H9 (cell line): ENCODE results near the gene UQCC2. TPM values are rescaled to one million over a fixed set of nuclear protein-coding genes. Genes with fewer than 3 reads are reported as not detected.

Source experiments
- DNase-seq: peaks from one replicate; pipeline ENCODE4 v3.0.0-alpha.2; 2017
- H2AFZ ChIP-seq: one replicate; pipeline ENCODE4 v1.6.1; 2013; ENCODE audit warnings: mild to moderate bottlenecking, low read length, control low read depth, moderate library complexity
- H2AK5ac ChIP-seq: 2 replicates; pipeline ENCODE4 v1.6.1; 2013; ENCODE audit warnings: low read length, control low read depth, mixed read lengths; ENCODE audit not compliant: insufficient read length
- H2BK120ac ChIP-seq: one replicate; pipeline ENCODE4 v1.6.1; 2013; ENCODE audit warnings: low read depth, mild to moderate bottlenecking, low read length, control low read depth, inconsistent platforms; ENCODE audit not compliant: poor library complexity, severe bottlenecking
- H2BK12ac ChIP-seq: 2 replicates; pipeline ENCODE4 v1.6.1; 2013; ENCODE audit warnings: low read length, control low read depth, mixed read lengths, low read depth; ENCODE audit not compliant: insufficient read length
- H2BK15ac ChIP-seq: 2 replicates; pipeline ENCODE4 v1.6.1; 2013; ENCODE audit warnings: low read depth, low read length, control low read depth
- H2BK20ac ChIP-seq: one replicate; pipeline ENCODE4 v1.6.1; 2013; ENCODE audit warnings: low read depth, mild to moderate bottlenecking, low read length, control low read depth, inconsistent platforms; ENCODE audit not compliant: poor library complexity, severe bottlenecking
- H2BK5ac ChIP-seq: 2 replicates; pipeline ENCODE4 v1.6.1; 2013; ENCODE audit warnings: low read length, control low read depth, mixed read lengths; ENCODE audit not compliant: insufficient read length
- H3K14ac ChIP-seq: 2 replicates; pipeline ENCODE4 v1.6.1; 2013; ENCODE audit warnings: low read length, control low read depth; ENCODE audit not compliant: insufficient read depth
- H3K18ac ChIP-seq: 2 replicates; pipeline ENCODE4 v1.6.1; 2013; ENCODE audit warnings: low read depth, mild to moderate bottlenecking, mixed read lengths, low read length, control low read depth; ENCODE audit not compliant: insufficient read length
- H3K23ac ChIP-seq: 2 replicates; pipeline ENCODE4 v1.6.1; 2013; ENCODE audit warnings: low read length, control low read depth, mixed read lengths, low read depth; ENCODE audit not compliant: insufficient read length
- H3K23me2 ChIP-seq: 2 replicates; pipeline ENCODE4 v1.6.1; 2013; ENCODE audit warnings: low read depth, mild to moderate bottlenecking, mixed read lengths, low read length, control low read depth; ENCODE audit not compliant: insufficient read length, poor library complexity, severe bottlenecking
- H3K27ac ChIP-seq: 2 replicates; pipeline ENCODE4 v1.5.1; 2013; ENCODE audit warnings: low read length, control low read depth, mixed read lengths, low read depth; ENCODE audit not compliant: insufficient read length
- H3K27me3 ChIP-seq: 2 replicates; pipeline ENCODE4 v1.6.1; 2013; ENCODE audit warnings: low read length, control low read depth, inconsistent platforms; ENCODE audit not compliant: insufficient read depth
- H3K4ac ChIP-seq: 2 replicates; pipeline ENCODE4 v1.6.1; 2013; ENCODE audit warnings: low read depth, mild to moderate bottlenecking, control low read depth, inconsistent platforms, low read length, moderate library complexity
- H3K4me1 ChIP-seq: 2 replicates; pipeline ENCODE4 v1.6.1; 2013; ENCODE audit warnings: low read length, control low read depth, inconsistent platforms; ENCODE audit not compliant: insufficient read depth
- H3K4me2 ChIP-seq: 2 replicates; pipeline ENCODE4 v1.6.1; 2013; ENCODE audit warnings: low read length, control low read depth, mixed read lengths; ENCODE audit not compliant: insufficient read length, insufficient read depth
- H3K56ac ChIP-seq: 2 replicates; pipeline ENCODE4 v1.6.1; 2013; ENCODE audit warnings: low read depth, mild to moderate bottlenecking, mixed read lengths, low read length, control low read depth; ENCODE audit not compliant: insufficient read length
- H3K79me1 ChIP-seq: 2 replicates; pipeline ENCODE4 v1.6.1; 2013; ENCODE audit warnings: low read depth, mild to moderate bottlenecking, moderate library complexity, low read length, control low read depth, inconsistent platforms; ENCODE audit not compliant: insufficient read depth, poor library complexity, severe bottlenecking
- H3K79me2 ChIP-seq: 2 replicates; pipeline ENCODE4 v1.6.1; 2013; ENCODE audit warnings: low read length, control low read depth, inconsistent platforms; ENCODE audit not compliant: insufficient read depth
- H3K9ac ChIP-seq: 2 replicates; pipeline ENCODE4 v1.6.1; 2013; ENCODE audit warnings: low read length, control low read depth, mixed read lengths; ENCODE audit not compliant: insufficient read length; ENCODE audit errors: extremely low read depth
- H3K9me3 ChIP-seq: one replicate; pipeline ENCODE4 v1.6.1; 2013; ENCODE audit warnings: low read depth, low read length, inconsistent platforms; ENCODE audit not compliant: control insufficient read depth
- H3T11ph ChIP-seq: one replicate; pipeline ENCODE4 v1.6.1; 2013; ENCODE audit warnings: mild to moderate bottlenecking, low read length, control low read depth, inconsistent platforms
- H4K20me1 ChIP-seq: one replicate; pipeline ENCODE4 v1.6.1; 2013; ENCODE audit not compliant: control insufficient read depth, insufficient read length, insufficient read depth
- H4K5ac ChIP-seq: 2 replicates; pipeline ENCODE4 v1.6.1; 2013; ENCODE audit warnings: low read depth, mild to moderate bottlenecking, mixed read lengths, low read length, control low read depth; ENCODE audit not compliant: insufficient read length
- H4K8ac ChIP-seq: replicated peaks from 2 replicates; pipeline ENCODE4 v1.6.1; 2013; ENCODE audit warnings: low read length, control low read depth, mixed read lengths, low read depth; ENCODE audit not compliant: insufficient read length
- H4K91ac ChIP-seq: 2 replicates; pipeline ENCODE4 v1.6.1; 2013; ENCODE audit warnings: low read depth, mild to moderate bottlenecking, moderate library complexity, mixed read lengths, low read length, control low read depth; ENCODE audit not compliant: insufficient read length
- H3K27ac Mint-ChIP-seq, 3 experiments: 2 replicates in 2 of 3; 3 replicates in 1 of 3; pipeline ENCODE4 v1.8.0; 2020 to 2021; ENCODE audit warnings: mixed read lengths in 3 of 3, mild to moderate bottlenecking in 1 of 3, moderate library complexity in 1 of 3
- H3K27me3 Mint-ChIP-seq: 2 replicates; pipeline ENCODE4 v1.8.0; 2021; ENCODE audit warnings: low read depth, mild to moderate bottlenecking, moderate library complexity, mixed read lengths
- H3K36me3 Mint-ChIP-seq, 3 experiments: 2 replicates in 2 of 3; 3 replicates in 1 of 3; pipeline ENCODE4 v1.8.0; 2020 to 2021; ENCODE audit warnings: low read depth in 3 of 3, mixed read lengths in 3 of 3; ENCODE audit not compliant: insufficient read depth in 1 of 3
- H3K4me1 Mint-ChIP-seq, 2 experiments: 2 replicates each; pipeline ENCODE4 v1.8.0; 2020; ENCODE audit warnings: mixed read lengths in 2 of 2
- H3K4me3 Mint-ChIP-seq, 2 experiments: 2 replicates in 1 of 2; 3 replicates in 1 of 2; pipeline ENCODE4 v1.8.0; 2020 to 2021; ENCODE audit warnings: mild to moderate bottlenecking in 2 of 2, mixed read lengths in 2 of 2, moderate library complexity in 1 of 2
- H3K9me3 Mint-ChIP-seq, 2 experiments: 2 replicates in 1 of 2; 3 replicates in 1 of 2; pipeline ENCODE4 v1.8.0; 2020; ENCODE audit warnings: mild to moderate bottlenecking in 2 of 2, mixed read lengths in 2 of 2, moderate library complexity in 1 of 2
- WGBS: extraction: QIAGEN DNeasy Blood & Tissue Kit; methylation state at CpG from one replicate; pipeline ENCODE4 v1.1.7; 2013; ENCODE audit warnings: missing lambda C conversion rate, low lambda C conversion rate, mixed read lengths; ENCODE audit not compliant: insufficient read length; ENCODE audit errors: extremely low coverage; 5-methylcytosine and 5-hydroxymethylcytosine counted together
- total RNA-seq: library from RNA; stranded (reverse); gene quantifications from 2 replicates; pipeline ENCODE4 v1.2.1, GENCODE V29; 2021
- TF ChIP-seq, protein P1 (sequence below): fragments of 200-600 bp; sonication (generic); conservative IDR thresholded peaks from 3 replicates; pipeline ENCODE4 v1.8.0; 2021; ENCODE audit warnings: antibody characterized with exemption, mild to moderate bottlenecking

UQCC2 gene
- total RNA-seq, 1 experiment from 2014 or later: 140 TPM

DNA sequence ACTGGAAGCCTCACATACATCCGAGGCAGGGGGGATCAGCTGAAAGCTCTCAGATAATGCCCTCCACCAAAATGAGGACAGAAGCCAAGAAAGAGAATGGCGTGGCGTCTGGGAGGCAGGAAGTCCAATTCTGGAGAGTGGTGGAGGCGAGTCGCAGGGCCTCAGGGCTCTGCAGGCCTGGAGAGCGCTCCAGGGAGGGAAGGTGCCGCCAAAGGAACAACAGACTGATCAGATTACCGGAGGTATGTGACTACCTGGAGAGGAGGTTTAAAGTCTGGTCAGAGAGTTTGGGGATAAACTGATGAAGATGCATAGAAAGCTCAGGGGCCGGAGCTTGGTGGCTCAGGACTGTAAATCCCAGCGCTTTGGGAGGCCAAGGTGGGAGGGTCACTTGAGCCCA lies 46.4 kb upstream of the UQCC2 start:
- no peaks in the 10 kb centered on the region for H3K36me3 Mint-ChIP-seq
- H3K79me1 ChIP-seq: no peaks in the 10 kb centered on the region
- no peak overlapping the region for H4K8ac ChIP-seq
- no peak overlapping the region for H2BK5ac ChIP-seq
- no peak overlapping the region for H2BK120ac ChIP-seq
- H3K27ac ChIP-seq: no peak overlapping the region
- H4K5ac ChIP-seq: no peak overlapping the region
- DNase-seq: no peak
- H3K4me1 ChIP-seq: peaks cover 2% of the 10 kb centered on the region; the same call in 1 of the 2 replicates
- H3K79me2 ChIP-seq: no peaks in the 10 kb centered on the region
- H2AFZ ChIP-seq: no peak overlapping the region
- H3K9me3 Mint-ChIP-seq: no peaks in the 10 kb centered on the region; a peak in 2 of 5 replicates
- no peak overlapping the region for H2AK5ac ChIP-seq
- no peaks in the 10 kb centered on the region for H3K23me2 ChIP-seq
- H2BK20ac ChIP-seq: no peak overlapping the region
- no peak overlapping the region for H4K91ac ChIP-seq
- H3K14ac ChIP-seq: no peak overlapping the region
- TF ChIP-seq, protein P1, sequence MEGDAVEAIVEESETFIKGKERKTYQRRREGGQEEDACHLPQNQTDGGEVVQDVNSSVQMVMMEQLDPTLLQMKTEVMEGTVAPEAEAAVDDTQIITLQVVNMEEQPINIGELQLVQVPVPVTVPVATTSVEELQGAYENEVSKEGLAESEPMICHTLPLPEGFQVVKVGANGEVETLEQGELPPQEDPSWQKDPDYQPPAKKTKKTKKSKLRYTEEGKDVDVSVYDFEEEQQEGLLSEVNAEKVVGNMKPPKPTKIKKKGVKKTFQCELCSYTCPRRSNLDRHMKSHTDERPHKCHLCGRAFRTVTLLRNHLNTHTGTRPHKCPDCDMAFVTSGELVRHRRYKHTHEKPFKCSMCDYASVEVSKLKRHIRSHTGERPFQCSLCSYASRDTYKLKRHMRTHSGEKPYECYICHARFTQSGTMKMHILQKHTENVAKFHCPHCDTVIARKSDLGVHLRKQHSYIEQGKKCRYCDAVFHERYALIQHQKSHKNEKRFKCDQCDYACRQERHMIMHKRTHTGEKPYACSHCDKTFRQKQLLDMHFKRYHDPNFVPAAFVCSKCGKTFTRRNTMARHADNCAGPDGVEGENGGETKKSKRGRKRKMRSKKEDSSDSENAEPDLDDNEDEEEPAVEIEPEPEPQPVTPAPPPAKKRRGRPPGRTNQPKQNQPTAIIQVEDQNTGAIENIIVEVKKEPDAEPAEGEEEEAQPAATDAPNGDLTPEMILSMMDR: no peak
- H3K23ac ChIP-seq: no peak overlapping the region
- H2BK12ac ChIP-seq: no peak overlapping the region
- H3T11ph ChIP-seq: no peak overlapping the region
- H3K9ac ChIP-seq: no peak overlapping the region
- no CpG with 5 or more reads among the region's 10 CpGs for WGBS
- no peak overlapping the region for H3K18ac ChIP-seq
- no peak overlapping the region for H2BK15ac ChIP-seq
- H3K4me2 ChIP-seq: no peak overlapping the region
- no peaks in the 10 kb centered on the region for H4K20me1 ChIP-seq
- H3K4me1 Mint-ChIP-seq: peaks cover 25 to 40% of the 10 kb centered on the region in 2 experiments
- H3K4me3 Mint-ChIP-seq: no peak overlapping the region
- no peaks in the 10 kb centered on the region for H3K9me3 ChIP-seq
- H3K56ac ChIP-seq: no peak overlapping the region
- H3K27me3 Mint-ChIP-seq: no peaks in the 10 kb centered on the region
- H3K27me3 ChIP-seq: no peaks in the 10 kb centered on the region
- H3K27ac Mint-ChIP-seq: peak overlapping the region; percentile 5 to 58 (median 46); a peak in 1 of 7 replicates
- H3K4ac ChIP-seq: no peak overlapping the region
